Measurements from ENCODE around the gene OST4. TPM values are rescaled to one million over a fixed set of nuclear protein-coding genes. Genes with fewer than 3 reads are reported as not detected.

OST4 gene
- total RNA-seq, 1 donor from 2014 or later, result 411 TPM

GRCh38 chr2:27095427-27095744, 23.9 kb upstream of the OST4 start:
- DNase-seq (ENCODE audit: missing footprints) (no peak), ATAC-seq (no peak)
- intact Hi-C loops (cut with DNase I), result loop anchor here (5.0 kb wide), 2 partner anchors 187 to 207 kb away; partner anchors contain the start of gene TRIM54

- intact Hi-C loops (cut with DNase I), result no loop called here
These were observed 23.0 kb upstream of the OST4 start for GRCh38 chr2:27094353-27094984.

GRCh38 chr2:27093430-27094352, 22.2 kb upstream of the OST4 start:
- no peak for ATAC-seq
- peak; percentile 70 for DNase-seq (ENCODE audit: missing footprints)
- intact Hi-C loops (cut with DNase I), result no loop called here

More at GRCh38 chr2:27094353-27094984, 23.0 kb upstream of the OST4 start:
- no peak for ATAC-seq
- DNase-seq (ENCODE audit: missing footprints), result peak; percentile 59

GRCh38 chr2:27092696-27093429, 21.4 kb upstream of the OST4 start:
- DNase-seq (ENCODE audit: missing footprints), result peak; percentile 49
- intact Hi-C loops (cut with DNase I), result no loop called here

GRCh38 chr2:27091746-27092695, 20.6 kb upstream of the OST4 start:
- ATAC-seq (no peak), DNase-seq (ENCODE audit: missing footprints) (peak; percentile 34)
- intact Hi-C loops (cut with DNase I), result no loop called here

More at GRCh38 chr2:27092696-27093429, 21.4 kb upstream of the OST4 start:
- ATAC-seq, result no peak

GRCh38 chr2:27089111-27089954, 17.9 kb upstream of the OST4 start:
- intact Hi-C loops (cut with DNase I), result loop anchor here (5.0 kb wide), 1 partner anchor 57 kb away; the partner anchor contains the start of gene TMEM214
- no peak for ATAC-seq
- DNase-seq (ENCODE audit: missing footprints), result peak; percentile 5

- intact Hi-C loops (cut with DNase I), result loop anchor here (5.0 kb wide), 1 partner anchor 56 kb away; the partner anchor contains the start of gene TMEM214
- DNase-seq (ENCODE audit: missing footprints), result no peak
- ATAC-seq, result no peak
These were observed 17.2 kb upstream of the OST4 start for GRCh38 chr2:27088634-27089033.

- intact Hi-C loops (cut with DNase I), result loop anchor here (2.0 to 5.0 kb wide), 2 partner anchors 56 to 127 kb away; partner anchors contain the start of gene TMEM214
- ATAC-seq (no peak), DNase-seq (ENCODE audit: missing footprints) (no peak)
These were observed 16.5 kb upstream of the OST4 start for GRCh38 chr2:27087823-27088410.

GRCh38 chr2:27086724-27087593, 15.5 kb upstream of the OST4 start, which contains the start of gene KHK:
TSS of gene KHK (plus strand) at chr2:27086772. CDS start at chr2:27087260, 488 bp downstream.
- DNase-seq (ENCODE audit: missing footprints), result no peak
- no peak for ATAC-seq
- intact Hi-C loops (cut with DNase I), result loop anchor here (1.0 to 5.0 kb wide), 3 partner anchors 36 to 126 kb away; partner anchors contain the start of genes AGBL5 and TMEM214

- ATAC-seq, result peak; percentile 93
- intact Hi-C loops (cut with DNase I), result loop anchor here (1.0 to 5.0 kb wide), 3 partner anchors 35 to 125 kb away; partner anchors contain the start of genes AGBL5 and TMEM214
- peak; percentile 98 for DNase-seq (ENCODE audit: missing footprints)
These were observed 14.8 kb upstream of the OST4 start for GRCh38 chr2:27086090-27086723.

- ATAC-seq (peak; percentile 62), DNase-seq (ENCODE audit: missing footprints) (peak; percentile 92)
- intact Hi-C loops (cut with DNase I), result loop anchor here (1.0 to 5.0 kb wide), 3 partner anchors 34 to 125 kb away; partner anchors contain the start of genes AGBL5 and TMEM214
These were observed 14.2 kb upstream of the OST4 start for GRCh38 chr2:27085673-27086089.

- intact Hi-C loops (cut with DNase I), result loop anchor here (5.0 kb wide), 1 partner anchor 53 kb away; the partner anchor contains the start of gene TMEM214
- ATAC-seq (no peak), DNase-seq (ENCODE audit: missing footprints) (no peak)
These were observed 13.7 kb upstream of the OST4 start for GRCh38 chr2:27085062-27085672.

GRCh38 chr2:27084297-27085061, 13.0 kb upstream of the OST4 start:
- intact Hi-C loops (cut with DNase I), result loop anchor here (5.0 kb wide), 1 partner anchor 52 kb away; the partner anchor contains the start of gene TMEM214
- ATAC-seq (no peak), DNase-seq (ENCODE audit: missing footprints) (no peak)

Data from Right ventricle myocardium inferior (tissue), 1 donor.